SH-SY5Y (cell line): ENCODE measurements around the gene JUP.

Source experiments
- GATA2 ChIP-seq: IDR thresholded peaks from 2 replicates; pipeline ENCODE4 v1.6.1; 2011; ENCODE audit warnings: mild to moderate bottlenecking, low read depth, low read length
- GATA3 ChIP-seq: IDR thresholded peaks from 2 replicates; pipeline ENCODE4 v1.6.1; 2011; ENCODE audit warnings: low read depth, mild to moderate bottlenecking, low read length, moderate library complexity

- TF ChIP-seq GATA2, result no peak
- TF ChIP-seq GATA3, result no peak
These were observed 68.9 kb downstream of the JUP start for GRCh38 chr17:41717408-41718286.
